ENCODE measurements around the gene RASAL2.
"Not testable (repeated sequence)": the region's sequence is repeated elsewhere in the genome, so short reads cannot be mapped to it uniquely, and the experiment has no call there.

The RASAL2 gene

GRCh38 chr1:178345807-178346206 is 251.9 kb downstream of the RASAL2 start:
- no peak for DNase-seq (ENCODE audit: low spot score)

- no peak for DNase-seq (ENCODE audit: low spot score)
These were observed 255.9 kb downstream of the RASAL2 start for GRCh38 chr1:178349801-178350200.

GRCh38 chr1:178351911-178352310 is 258.0 kb downstream of the RASAL2 start:
- not testable (repeated sequence) for DNase-seq (ENCODE audit: low spot score)

- DNase-seq (ENCODE audit: low spot score), result no peak
These were observed 259.0 kb downstream of the RASAL2 start for GRCh38 chr1:178352790-178353416.

- DNase-seq (ENCODE audit: low spot score), result no peak
These were observed 259.6 kb downstream of the RASAL2 start for GRCh38 chr1:178353524-178353923.

- no peak for DNase-seq (ENCODE audit: low spot score)
These were observed 260.9 kb downstream of the RASAL2 start for GRCh38 chr1:178354816-178355215.

- no peak for DNase-seq (ENCODE audit: low spot score)
These were observed 262.4 kb downstream of the RASAL2 start for GRCh38 chr1:178356299-178356698.

GRCh38 chr1:178358456-178358855 is 264.6 kb downstream of the RASAL2 start:
- DNase-seq (ENCODE audit: low spot score), result no peak

GRCh38 chr1:178360421-178360820 is 266.5 kb downstream of the RASAL2 start:
- DNase-seq (ENCODE audit: low spot score), result no peak

GRCh38 chr1:178361847-178362246 is 267.9 kb downstream of the RASAL2 start:
- DNase-seq (ENCODE audit: low spot score), result no peak

GRCh38 chr1:178362747-178363146 is 268.8 kb downstream of the RASAL2 start:
- DNase-seq (ENCODE audit: low spot score), result no peak

- no peak for DNase-seq (ENCODE audit: low spot score)
These were observed 270.9 kb downstream of the RASAL2 start for GRCh38 chr1:178364782-178365181.

GRCh38 chr1:178367151-178367550 is 273.2 kb downstream of the RASAL2 start:
- no peak for DNase-seq (ENCODE audit: low spot score)

GRCh38 chr1:178368208-178368607 is 274.3 kb downstream of the RASAL2 start:
- DNase-seq (ENCODE audit: low spot score), result no peak

GRCh38 chr1:178371235-178371634 is 277.3 kb downstream of the RASAL2 start:
- no peak for DNase-seq (ENCODE audit: low spot score)

GRCh38 chr1:178371933-178372388 is 278.1 kb downstream of the RASAL2 start:
- DNase-seq (ENCODE audit: low spot score), result no peak

- no peak for DNase-seq (ENCODE audit: low spot score)
These were observed 280.1 kb downstream of the RASAL2 start for GRCh38 chr1:178374016-178374415.

- no peak for DNase-seq (ENCODE audit: low spot score)
These were observed 282.1 kb downstream of the RASAL2 start for GRCh38 chr1:178376008-178376407.

- DNase-seq (ENCODE audit: low spot score), result no peak
These were observed 285.9 kb downstream of the RASAL2 start for GRCh38 chr1:178379807-178380206.

GRCh38 chr1:178382372-178382771 is 288.5 kb downstream of the RASAL2 start:
- no peak for DNase-seq (ENCODE audit: low spot score)

- DNase-seq (ENCODE audit: low spot score), result no peak
These were observed 291.8 kb downstream of the RASAL2 start for GRCh38 chr1:178385662-178386061.

GRCh38 chr1:178388418-178389145 is 294.7 kb downstream of the RASAL2 start:
- DNase-seq (ENCODE audit: low spot score), result no peak

GRCh38 chr1:178389441-178389840 is 295.5 kb downstream of the RASAL2 start:
- DNase-seq (ENCODE audit: low spot score), result no peak

- DNase-seq (ENCODE audit: low spot score), result not testable (repeated sequence)
These were observed 296.4 kb downstream of the RASAL2 start for GRCh38 chr1:178390280-178390679.
